Fibroblast of gingiva (primary cell): ENCODE results near the gene HOMER1.
"Not testable (repeated sequence)": the region's sequence is repeated elsewhere in the genome, so short reads cannot be mapped to it uniquely, and the experiment has no call there.

ENCODE experiments used
- DNase-seq: peaks from one replicate; pipeline ENCODE4 v3.0.0-alpha.2; 2011; ENCODE audit warnings: low read depth

HOMER1 gene

DNA sequence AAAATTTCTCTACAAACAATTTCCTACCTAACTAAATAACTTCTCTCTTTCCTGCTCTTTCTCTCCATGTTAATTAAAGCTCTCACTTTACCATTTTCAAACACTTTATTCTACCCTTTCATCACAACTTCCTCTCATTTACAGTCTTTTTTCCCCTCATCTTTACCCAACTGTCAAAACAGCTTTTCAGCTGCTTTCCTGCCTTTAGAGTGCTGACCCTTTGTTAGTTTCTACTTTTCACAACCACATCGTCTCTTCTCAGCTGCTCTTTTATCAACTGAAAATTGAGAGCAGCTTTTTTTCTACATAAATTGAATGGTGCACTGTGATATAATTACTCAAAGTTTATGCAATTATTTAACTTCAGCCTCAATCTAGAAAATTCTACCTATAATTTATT is 3.1 kb upstream of the HOMER1 start:
- DNase-seq, result no peak

DNA sequence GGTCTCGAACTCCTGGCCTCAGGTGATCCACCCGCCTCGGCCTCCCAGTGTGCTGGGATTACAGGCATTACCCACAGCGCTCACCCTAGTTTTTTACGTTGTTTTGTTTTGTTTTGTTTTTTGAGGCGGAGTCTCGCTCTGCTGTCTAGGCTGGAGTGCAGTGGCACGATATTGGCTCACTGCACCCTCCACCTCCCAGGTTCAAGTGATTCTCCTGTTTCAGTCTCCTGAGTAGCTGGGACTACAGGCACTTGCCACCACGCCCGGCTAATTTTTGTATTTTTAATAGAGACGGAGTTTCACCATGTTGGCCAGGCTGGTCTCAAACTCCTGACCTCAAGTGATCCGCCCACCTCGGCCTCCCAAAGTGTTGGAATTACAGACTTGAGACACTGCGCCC is 2.4 kb upstream of the HOMER1 start:
- DNase-seq, result not testable (repeated sequence)

DNA sequence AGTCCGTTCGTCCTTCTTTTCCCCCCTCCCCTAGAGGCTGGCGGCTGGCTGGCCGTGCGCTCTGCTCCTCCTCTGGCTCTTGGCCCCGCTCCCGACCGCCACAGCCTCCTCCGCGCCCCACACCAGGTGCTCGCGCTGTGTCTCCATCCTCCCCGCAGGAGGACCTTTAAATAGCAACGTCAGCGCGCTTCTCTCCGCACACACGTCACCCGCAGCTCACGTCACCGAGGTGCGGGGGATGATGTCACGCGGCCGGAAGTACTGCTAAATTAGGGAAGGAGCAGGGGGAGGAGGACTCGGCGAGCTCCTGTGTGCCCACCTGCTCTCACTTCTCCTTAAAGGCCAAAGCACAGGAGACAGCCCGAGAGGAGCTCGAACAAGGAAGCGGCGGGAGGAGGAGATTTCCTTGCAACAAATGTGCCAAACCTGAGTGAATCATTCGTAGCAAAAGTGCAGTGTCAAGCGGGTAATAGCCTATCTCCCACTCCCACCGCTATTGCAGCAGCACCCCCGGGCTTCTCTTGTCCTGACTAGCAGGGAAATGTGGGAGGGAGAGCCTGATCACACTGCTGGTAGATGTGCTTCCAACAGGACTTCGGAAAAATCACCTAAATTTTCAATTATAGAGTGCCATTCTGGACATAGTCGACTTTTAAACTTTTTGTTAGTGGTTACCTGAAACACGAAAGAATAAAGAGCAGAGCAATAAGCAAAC is 614 bp upstream of the HOMER1 start:
- peak; percentile 90 for DNase-seq

DNA sequence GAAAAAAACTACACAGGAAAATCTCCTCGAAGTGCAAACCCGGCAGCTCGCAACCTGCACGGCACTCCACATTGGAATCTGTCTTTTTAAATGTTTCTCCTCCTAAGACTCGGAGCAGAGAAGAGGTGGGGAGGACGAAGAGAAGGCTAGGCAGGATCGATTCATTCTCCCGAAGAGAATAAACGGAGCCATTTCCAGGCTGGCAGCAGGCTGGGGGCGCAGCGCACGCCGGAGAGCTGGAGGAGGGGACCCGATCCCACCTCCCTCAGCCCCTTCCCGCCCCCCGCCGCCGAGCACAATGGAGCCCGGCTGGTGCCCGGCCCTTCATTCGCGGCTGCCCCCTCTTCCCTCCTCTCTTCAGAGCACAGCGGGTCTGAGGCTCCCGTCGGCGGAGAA is 628 bp downstream of the HOMER1 start:
- DNase-seq, result no peak

DNA sequence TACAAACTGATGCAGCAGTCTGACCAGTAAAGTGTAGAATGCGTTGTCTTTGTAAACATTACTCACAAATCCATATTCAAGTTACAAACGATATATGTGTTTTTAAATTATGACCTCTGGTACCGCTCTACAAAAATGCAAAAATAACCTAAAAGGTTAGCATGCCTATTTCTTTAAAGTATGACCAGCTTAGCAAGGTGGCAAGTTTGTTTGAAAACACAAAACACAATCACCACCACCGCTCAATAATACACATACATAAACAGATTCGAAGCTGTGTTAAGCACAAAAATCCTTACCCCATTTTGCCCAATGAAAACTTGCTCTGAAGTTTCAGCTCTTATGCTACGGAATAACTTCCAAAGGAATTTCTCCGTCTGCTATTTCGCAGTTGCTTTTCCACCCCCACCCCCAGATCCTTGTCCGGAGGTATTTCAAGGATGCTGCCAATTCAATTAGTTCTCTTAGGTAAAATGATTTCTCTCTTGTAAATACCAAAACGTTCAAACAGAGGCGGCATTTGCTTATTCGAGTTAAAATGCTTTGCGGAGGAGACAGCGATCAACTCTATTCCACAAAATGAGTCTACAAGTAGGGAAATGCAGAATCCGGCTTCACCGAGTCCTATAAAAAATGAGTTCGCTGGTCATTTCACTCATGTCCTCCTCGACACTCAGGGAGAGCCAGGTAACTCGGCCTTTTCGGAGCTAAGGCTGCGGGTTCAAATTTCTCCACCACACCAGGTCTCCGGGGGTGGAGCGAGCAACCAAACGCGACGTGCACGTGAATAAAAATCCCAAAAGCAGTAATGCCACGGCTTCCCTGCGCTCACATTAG is 1.2 kb downstream of the HOMER1 start:
- DNase-seq, result no peak

DNA sequence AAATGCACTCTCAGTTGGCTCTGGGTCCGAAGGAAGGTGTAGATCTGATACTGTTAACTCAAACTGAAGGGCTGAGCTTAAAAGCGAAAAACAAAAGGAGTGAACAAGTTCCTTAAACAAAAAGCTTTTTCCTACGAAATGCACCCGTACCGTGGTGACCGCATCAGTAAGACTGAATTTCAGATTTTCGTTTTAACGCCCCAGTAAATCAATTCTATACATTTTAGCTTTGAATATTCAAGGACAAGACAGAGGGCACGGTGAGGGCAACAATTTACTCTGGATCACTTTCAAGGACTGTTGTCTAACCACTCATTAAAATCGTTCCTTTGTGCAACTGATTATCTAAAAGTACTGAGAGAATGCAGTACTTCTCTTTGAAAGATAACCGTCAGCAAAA is 1.9 kb downstream of the HOMER1 start:
- DNase-seq, result no peak

DNA sequence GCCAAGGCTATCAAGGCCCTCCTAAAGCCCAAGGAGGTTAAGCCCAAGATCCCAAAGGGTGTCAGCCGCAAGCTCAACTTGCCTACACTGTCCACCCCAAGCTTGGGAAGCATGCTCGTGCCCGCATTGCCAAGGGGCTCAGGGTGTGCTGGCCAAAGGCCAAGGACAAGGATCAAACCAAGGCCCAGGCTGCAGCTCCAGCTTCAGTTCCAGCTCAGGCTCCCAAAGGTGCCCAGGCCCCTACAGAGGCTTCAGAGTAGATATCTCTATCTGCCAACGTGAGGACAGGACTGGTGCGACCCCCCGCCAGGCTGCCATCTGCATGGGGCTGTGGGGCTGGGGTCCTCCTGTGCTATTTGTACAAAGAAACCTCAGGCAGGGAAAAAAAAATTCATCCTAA is 3.3 kb downstream of the HOMER1 start:
- no peak for DNase-seq

DNA sequence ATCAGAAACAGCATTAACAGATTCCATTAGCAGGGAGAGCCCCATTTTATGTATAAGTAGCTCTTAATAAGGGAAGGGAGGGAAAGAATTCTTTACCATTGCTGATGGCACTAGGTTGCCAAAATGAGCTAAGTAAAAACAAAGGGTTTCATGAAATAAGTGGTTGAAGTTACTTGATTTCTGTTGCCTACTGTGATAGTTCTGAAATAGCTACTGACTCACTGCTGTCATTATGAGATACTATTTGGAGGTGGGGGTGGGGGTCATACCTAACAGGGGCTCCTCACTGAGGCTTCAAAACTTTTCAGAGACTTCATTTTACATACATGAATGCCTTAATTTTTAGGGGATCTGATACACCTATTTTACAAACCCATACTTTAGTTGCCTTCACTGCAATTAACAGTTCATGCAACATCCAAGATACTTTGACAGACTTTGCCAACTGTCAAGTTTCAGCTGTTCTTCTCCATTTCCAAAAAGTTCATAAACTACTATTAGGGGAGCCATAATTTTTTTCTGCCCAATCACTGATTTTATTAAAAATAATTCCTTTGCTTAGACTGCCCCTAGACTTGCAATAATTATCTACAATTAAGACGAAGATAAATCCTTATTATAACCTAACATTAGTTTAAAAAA is 4.6 kb downstream of the HOMER1 start:
- DNase-seq, result no peak

DNA sequence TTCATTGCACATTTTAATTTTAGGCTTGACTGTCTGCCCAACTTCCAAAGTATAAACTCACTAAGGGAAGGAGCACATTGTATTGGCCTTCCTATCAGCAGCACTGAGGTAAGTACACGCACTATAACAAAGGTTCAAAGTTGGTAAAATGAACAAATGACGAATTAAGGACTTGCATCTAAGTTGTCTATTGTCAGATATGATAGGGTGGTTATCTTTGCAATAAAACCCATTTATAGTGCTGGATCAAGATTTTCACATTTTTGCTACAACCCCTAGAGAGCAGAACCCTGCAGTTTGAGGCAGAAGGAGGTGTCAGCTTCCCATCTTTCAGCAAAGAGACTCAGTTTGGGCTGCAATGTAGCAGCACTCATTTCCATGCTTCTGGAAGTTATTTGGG is 5.1 kb downstream of the HOMER1 start:
- DNase-seq, result no peak

DNA sequence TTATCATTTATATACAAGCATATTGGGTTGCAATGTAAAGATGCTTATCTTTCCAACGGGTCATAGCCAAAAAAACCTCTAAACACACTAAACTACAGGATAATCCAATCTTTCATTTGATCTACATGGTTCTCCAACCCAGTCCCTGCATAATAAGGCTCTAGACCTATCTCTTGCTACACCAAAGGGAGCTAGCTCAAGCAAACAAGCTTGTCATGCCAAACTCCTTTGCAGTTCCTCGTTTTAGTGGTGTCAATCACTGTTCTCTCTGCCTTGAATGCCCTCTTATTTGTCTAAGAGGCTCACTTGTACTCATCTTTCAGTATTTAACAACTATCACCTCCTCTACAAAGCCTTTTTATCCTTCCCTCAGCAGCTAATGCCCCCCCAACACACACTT is 5.6 kb downstream of the HOMER1 start:
- no peak for DNase-seq

DNA sequence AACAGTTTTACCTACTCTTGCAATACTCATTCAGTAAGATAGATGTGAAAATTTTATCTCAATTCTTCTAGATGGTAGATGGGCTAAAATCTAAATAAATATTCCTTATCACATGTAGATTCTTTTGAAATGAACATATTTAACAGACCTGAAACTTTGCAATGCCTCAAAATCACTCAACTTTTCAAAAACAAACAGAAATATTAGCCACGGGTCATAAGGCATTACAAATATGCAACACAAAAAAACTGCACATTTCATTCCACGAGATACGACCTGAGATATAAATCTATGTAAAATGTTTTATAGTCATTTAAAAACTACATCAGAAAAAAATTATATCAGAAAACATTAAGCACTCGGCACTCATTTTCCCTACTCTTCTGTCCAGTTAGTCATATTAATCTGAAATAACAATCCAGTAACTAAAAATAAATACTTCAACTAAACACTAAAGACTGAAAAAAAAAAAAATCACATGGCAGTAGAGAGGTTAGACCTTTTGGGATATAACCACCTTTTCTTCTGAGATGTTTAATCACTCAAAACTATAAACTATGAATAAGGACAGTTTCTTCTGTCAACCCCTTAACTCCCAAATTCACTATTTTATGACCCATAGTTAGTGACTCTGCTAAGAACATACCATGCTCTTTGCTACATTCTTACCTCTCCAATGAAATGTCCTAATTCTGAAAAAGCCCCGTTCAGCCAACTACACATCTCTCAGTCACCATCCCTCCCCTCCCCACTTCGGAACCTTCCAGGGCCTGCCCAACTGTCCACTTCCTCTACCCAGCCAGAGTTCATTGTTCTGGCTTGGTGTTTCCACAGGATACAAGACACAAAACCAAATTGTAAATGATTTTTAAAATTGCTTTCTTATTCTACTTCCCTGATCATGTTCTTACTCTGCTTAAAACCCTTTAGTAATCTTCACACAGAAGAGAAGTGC is 6.4 kb downstream of the HOMER1 start:
- no peak for DNase-seq

DNA sequence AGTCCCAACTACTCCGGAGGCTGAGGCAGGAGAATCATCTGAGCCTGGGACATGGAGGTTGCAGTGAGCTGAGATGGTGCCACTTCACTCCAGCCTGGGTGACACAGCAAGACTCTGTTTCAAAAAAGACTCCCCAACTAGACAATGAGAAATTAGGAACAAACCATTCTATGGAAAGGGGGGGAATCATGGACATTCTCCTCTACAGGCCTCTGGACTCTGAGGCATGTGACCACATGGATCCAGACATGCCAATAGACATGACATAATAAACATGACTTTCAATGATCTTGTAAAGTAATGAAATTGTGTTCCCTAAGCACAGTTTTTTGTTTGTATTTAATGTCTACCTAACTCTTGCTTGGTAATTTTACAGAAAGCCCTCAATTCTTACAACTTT is 8.8 kb downstream of the HOMER1 start:
- no peak for DNase-seq

DNA sequence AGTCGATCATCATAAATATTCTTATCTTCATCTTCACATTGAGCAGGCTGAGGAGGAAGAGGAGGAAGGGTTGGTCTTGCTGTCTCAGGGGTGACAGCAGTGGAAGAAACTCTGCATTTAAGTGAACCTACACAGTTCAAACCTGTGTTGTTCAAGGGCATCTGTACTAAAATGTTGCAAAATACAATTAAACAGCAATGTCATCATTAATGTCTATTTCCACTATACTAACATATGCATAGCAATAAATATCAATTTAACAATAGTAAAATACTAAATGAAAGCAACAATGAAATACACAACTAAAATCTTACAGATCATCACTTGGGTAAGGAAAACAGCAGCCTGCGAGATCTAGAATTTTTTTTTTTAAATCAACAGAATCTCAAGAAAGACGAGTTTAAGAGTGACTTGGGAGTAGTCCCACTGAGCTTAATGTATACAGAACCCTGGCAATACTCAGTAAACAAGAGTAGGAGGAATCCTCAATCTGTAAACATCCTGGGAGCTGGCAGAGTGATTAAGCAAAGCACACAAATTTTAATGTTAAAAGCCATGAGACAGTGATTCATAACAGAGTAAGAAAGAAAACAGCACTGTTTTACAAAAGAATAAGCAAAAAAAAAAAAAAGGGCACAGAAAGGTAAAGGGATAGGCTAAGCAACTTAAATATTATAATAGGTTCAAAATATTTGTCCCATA is 10.0 kb downstream of the HOMER1 start:
- DNase-seq, result peak; percentile 16

DNA sequence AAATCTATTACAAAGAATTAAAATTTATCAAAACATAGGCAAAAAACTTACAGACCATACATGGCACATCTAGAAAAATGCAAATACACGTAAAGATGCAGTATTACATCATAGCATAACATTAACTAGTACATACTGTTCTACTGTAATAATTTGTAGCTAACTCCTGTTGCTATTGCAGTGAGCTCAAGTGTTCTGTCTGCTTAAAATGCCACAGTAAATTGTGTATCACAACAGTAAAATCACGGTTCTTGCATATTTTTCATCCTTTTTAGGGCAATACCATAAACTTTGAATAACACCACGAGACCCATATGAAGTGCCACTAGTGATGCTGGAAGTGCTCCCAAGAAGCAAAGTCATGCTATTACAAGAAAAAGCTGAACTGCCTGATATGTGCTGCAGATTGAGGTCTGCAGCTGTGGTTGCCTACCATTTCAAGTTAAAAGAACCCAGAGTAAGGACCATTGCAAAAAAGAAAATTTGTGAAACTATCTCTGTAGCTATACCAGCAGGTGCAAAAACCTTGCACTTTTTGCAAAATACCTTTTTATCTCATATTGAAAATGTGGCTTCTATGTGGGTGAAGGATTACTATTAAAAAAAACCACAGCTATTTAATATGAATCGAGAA is 14.2 kb downstream of the HOMER1 start:
- DNase-seq, result peak; percentile 22

DNA sequence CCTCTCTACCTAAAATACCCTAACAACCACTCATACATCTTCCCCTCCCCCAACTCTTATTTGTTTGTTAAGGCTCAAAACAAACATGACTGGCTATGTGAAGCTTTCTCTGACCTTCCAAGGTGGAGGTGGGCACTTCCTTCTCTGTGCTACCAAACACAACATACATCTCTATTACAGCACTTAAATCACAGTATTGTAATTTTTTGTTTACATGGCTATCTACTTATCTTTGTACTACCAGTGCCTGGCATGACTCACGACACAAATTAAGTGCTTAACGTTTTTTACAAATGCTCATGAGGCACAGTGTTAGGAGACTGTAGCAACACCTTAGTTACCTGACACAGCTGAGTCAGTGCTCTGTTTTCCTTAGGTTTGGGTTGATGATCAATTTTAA is 18.6 kb downstream of the HOMER1 start:
- DNase-seq, result no peak

DNA sequence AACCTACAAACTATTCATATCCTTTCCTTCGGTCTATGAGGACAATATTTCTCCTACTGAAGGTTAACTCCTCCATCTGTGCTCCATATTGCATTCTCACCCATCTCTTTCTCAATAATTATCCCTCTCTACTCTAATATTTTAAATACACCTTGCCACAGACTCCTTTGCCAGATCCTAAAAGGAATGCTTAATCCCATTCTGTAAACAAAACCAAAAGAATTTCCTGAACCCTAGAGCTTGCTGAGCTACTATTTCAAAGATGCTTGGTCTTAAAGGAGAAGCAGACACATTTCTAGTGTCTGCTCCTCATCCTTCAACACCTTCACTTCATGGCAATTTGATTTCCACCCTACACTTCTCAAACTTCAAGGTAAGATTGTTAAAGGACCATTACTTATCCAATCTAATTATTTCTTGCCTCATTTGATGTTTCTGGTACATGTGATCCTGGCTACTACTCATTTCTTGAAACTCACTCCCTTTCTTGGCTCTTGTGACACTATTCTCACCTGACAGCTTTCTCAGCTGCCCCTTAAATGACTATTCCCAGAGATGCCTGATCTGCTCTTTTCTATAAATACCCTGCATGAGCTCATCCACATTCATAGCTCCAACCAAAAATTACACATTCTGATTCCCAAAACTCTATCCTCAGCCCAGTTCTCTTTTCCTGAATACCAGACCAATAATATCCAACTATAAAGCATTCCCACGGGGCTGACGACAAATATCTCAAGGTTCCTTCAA is 20.2 kb downstream of the HOMER1 start:
- no peak for DNase-seq

DNA sequence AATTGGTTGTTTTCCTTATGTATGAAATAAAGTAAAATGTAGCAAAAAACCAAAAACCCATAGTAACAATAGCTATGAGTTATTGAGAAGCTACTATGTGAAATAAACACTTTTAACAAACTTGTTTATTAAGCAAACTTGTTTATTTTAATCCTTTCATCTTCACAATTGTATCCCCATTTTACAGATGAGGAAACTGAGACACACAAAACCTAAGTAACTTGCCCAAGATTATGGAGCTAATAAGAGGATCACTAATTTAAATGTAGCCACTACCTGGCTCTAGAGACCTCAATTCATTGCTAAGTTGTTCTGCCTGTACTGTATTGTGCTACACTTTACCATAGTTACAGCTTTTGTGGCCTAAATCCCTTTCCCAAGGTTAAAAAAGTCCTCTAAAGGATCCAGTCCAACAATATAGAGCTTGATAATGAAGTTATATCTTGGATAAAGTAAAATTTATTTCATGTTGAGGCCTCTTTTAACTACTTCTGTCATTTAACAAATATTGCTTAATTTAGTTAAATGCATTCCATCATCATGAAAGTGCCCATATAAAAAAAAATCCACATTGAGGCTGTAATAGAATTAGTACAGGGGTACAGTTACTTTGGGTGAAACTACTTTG is 22.1 kb downstream of the HOMER1 start:
- DNase-seq, result no peak

DNA sequence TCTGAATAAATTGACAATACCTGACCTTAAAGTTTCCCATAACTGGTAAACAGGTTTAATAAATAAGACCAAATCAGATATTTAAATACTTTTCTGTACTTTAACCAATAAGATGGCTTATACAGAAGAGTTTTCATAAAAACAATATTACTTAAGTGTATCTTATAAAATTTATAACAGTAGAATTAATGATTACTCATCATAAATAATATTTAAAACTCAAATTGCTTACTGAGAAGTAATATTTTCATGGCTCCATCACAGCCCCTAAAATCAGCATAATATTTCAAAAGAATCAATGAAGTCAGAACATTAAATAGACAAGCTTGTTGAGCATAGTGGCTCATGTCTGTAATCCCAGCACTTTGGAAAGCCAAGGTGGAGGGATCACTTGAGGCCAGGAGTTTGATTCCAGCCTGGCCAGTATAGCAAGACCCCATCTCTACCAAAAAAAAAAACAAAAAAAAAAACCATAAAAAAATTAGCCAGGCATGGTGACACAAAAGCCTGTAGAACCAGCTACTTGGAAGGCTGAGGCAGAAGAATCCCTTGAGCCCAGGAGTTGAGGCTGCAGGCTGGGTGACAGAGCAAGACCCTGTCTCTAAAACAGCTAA is 23.5 kb downstream of the HOMER1 start:
- DNase-seq, result no peak

DNA sequence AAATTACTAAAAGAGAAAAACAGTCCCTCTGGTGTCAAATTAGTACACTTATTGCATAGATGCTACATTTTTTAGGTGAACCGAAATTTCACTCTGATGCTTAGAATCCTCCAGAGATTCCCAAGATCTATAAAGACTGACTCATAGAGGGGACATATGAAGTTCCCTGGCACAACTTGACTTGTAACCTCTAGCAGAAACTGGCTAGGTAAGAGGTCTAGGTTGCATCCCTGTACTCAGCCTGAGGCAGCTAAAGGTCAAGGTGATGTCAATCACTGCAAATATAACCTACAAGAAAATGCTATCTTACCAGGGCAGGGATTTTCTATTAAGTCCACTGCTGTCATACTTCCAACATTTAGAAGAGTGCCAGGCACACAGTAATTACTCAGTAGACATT is 24.2 kb downstream of the HOMER1 start:
- DNase-seq, result no peak
